Measurements from ENCODE around the gene TIMM17B.
A peak's percentile ranks its signal among the peaks of the same experiment; 100 is the strongest.

DNA sequence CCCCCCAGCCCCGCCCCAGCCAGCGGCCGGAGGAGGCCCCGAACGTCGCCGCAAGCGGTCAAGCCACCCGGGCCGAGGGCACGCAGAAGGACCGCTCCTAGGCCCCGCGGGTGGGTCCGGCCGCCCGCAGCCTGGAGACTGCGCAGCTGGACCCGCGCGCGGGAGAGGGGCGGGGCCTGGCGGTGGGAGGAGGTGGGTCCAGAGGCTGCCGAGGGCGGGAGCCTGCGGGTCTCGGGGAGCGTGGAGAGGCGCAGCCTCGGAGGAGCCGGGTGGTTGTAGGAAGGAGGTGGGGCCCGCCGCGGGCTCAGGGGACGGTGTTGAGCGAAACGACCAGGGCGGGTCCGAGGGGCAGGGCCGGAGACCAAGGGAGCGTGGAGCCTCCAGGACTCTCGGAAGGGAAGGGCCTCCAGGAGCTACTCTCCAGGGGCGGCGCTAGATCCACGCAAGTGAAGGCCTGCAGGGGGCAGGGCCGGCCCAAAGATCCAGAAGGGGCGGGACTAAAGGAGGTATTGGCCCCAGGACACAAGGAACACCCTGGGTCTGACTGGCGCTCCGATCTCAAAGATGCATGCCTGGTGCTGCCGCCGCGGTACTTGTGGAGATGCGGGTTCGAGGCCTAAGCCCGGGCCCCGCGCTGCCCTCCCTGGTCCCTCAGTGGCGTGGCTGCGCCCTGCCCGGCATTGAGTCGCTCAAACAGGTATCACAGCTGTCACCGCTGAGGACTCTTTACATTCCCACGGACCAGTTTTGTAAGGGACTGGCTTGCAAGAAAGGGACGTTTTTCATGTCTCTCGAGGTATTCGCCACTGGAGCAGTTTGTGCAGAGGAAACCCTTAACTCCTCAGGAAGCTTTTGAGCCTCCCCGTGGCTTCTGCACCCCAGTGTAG lies 5.9 kb downstream of the TIMM17B start:
- TF ChIP-seq EZH2 (IDR thresholded peaks at IDR 0.05; ENCODE audit: borderline replicate concordance) (no peak), EZH2phosphoT487 (IDR thresholded peaks at IDR 0.05; ENCODE audit: low read depth, severe bottlenecking, unreplicated experiment) (no peak)
- TF ChIP-seq, protein P1, sequence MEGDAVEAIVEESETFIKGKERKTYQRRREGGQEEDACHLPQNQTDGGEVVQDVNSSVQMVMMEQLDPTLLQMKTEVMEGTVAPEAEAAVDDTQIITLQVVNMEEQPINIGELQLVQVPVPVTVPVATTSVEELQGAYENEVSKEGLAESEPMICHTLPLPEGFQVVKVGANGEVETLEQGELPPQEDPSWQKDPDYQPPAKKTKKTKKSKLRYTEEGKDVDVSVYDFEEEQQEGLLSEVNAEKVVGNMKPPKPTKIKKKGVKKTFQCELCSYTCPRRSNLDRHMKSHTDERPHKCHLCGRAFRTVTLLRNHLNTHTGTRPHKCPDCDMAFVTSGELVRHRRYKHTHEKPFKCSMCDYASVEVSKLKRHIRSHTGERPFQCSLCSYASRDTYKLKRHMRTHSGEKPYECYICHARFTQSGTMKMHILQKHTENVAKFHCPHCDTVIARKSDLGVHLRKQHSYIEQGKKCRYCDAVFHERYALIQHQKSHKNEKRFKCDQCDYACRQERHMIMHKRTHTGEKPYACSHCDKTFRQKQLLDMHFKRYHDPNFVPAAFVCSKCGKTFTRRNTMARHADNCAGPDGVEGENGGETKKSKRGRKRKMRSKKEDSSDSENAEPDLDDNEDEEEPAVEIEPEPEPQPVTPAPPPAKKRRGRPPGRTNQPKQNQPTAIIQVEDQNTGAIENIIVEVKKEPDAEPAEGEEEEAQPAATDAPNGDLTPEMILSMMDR (IDR thresholded peaks at IDR 0.05; ENCODE audit: poor library complexity), result peak; percentile 54
